ENCODE measurements around the gene ASXL2. TPM values are rescaled to one million over a fixed set of nuclear protein-coding genes. Genes with fewer than 3 reads are reported as not detected.

The ASXL2 gene
- total RNA-seq, 1 experiment from 2014 or later = 32.7 TPM

GRCh38 chr2:25784404-25784803, 93.9 kb downstream of the ASXL2 start:
- Histone ChIP-seq H4K20me1 (ENCODE audit: control insufficient read depth, insufficient read depth, insufficient read length) (no peaks in the 10 kb centered on the region), H2BK5ac (ENCODE audit: insufficient read length, low read length) (no peak overlapping the region), H2AFZ (ENCODE audit: low read length) (no peak overlapping the region), H3K56ac (ENCODE audit: insufficient read length, low read depth, low read length) (no peak overlapping the region), H3K79me1 (ENCODE audit: insufficient read depth, low read depth, low read length, poor library complexity, severe bottlenecking) (no peaks in the 10 kb centered on the region), H3K4me1 (ENCODE audit: insufficient read depth, low read length) (no peaks in the 10 kb centered on the region), H2BK15ac (ENCODE audit: low read depth, low read length) (no peak overlapping the region), H3K18ac (ENCODE audit: insufficient read length, low read depth, low read length) (no peak overlapping the region), H4K91ac (ENCODE audit: insufficient read length, low read depth, low read length) (no peak overlapping the region), H2BK12ac (ENCODE audit: insufficient read length, low read depth, low read length) (no peak overlapping the region), H4K8ac (replicated peaks; ENCODE audit: insufficient read length, low read depth, low read length) (no peak overlapping the region), H3K4ac (ENCODE audit: low read depth, low read length) (no peak overlapping the region), H3K23me2 (ENCODE audit: insufficient read length, low read depth, low read length, poor library complexity, severe bottlenecking) (no peaks in the 10 kb centered on the region), H3K4me2 (ENCODE audit: insufficient read depth, insufficient read length, low read length) (no peak overlapping the region), H2BK120ac (ENCODE audit: low read depth, low read length, poor library complexity, severe bottlenecking) (no peak overlapping the region), H3K9ac (ENCODE audit: extremely low read depth, insufficient read length, low read length) (no peak overlapping the region), H3K79me2 (ENCODE audit: insufficient read depth, low read length) (no peaks in the 10 kb centered on the region), H3K14ac (ENCODE audit: insufficient read depth, low read length) (no peak overlapping the region), H4K5ac (ENCODE audit: insufficient read length, low read depth, low read length) (no peak overlapping the region), H3T11ph (ENCODE audit: low read length) (no peak overlapping the region), H3K9me3 (ENCODE audit: control insufficient read depth, low read depth, low read length) (no peaks in the 10 kb centered on the region), H3K23ac (ENCODE audit: insufficient read length, low read depth, low read length) (no peak overlapping the region), H3K27ac (ENCODE audit: insufficient read length, low read depth, low read length) (no peak overlapping the region), H3K27me3 (ENCODE audit: insufficient read depth, low read length) (no peaks in the 10 kb centered on the region), H2BK20ac (ENCODE audit: low read depth, low read length, poor library complexity, severe bottlenecking) (no peak overlapping the region), H2AK5ac (ENCODE audit: insufficient read length, low read length) (no peak overlapping the region)
- Mint-ChIP-seq H3K4me3 (no peak overlapping the region), H3K27ac (no peak overlapping the region), H3K9me3 (no peaks in the 10 kb centered on the region), H3K27me3 (ENCODE audit: low read depth) (no peaks in the 10 kb centered on the region), H3K36me3 (ENCODE audit: insufficient read depth in 1 of 3, low read depth in 3 of 3) (peaks cover 2 to 13% (median 8%) of the 10 kb centered on the region in 3 experiments; a peak in 5 of 7 replicates), H3K4me1 (no peaks in the 10 kb centered on the region)
- DNase-seq = no peak
- no peak for TF ChIP-seq CTCF (conservative IDR thresholded peaks at IDR 0.05)
- no CpG with 5 or more reads among the region's 4 CpGs for WGBS (ENCODE audit: extremely low coverage, insufficient read length, low lambda C conversion rate)
